ENCODE data around the gene HYAL1. TPM values are rescaled to one million over a fixed set of nuclear protein-coding genes. Genes with fewer than 3 reads are reported as not detected.
A peak's percentile ranks its signal among the peaks of the same experiment; 100 is the strongest.

The HYAL1 gene
- total RNA-seq, 2 experiments from 2014 or later = not detected

GRCh38 chr3:50341996-50342650 lies 38.7 kb upstream of the HYAL1 start:
- H3K27me3 Mint-ChIP-seq (ENCODE audit: low read depth) = no peaks in the 10 kb centered on the region
- intact Hi-C loops (cut with micrococcal nuclease) = no loop called here
- no peak overlapping the region for H3K4me3 Mint-ChIP-seq
- no peaks in the 10 kb centered on the region for H3K9me3 Mint-ChIP-seq
- no peak for DNase-seq
- peaks cover 19% of the 10 kb centered on the region for H3K36me3 Mint-ChIP-seq (ENCODE audit: low read depth)
- no peak overlapping the region for H3K27ac Mint-ChIP-seq
- peaks cover 39% of the 10 kb centered on the region for H3K4me1 Mint-ChIP-seq (ENCODE audit: low read depth)
- CTCF ChIA-PET = interaction anchor here (0.6 kb wide), 1 partner anchor 201 kb away, joined by 3 read pairs; no protein-coding TSS in a partner anchor

- Mint-ChIP-seq H3K36me3 (ENCODE audit: low read depth) (peaks cover 21% of the 10 kb centered on the region), H3K4me3 (peak overlapping the region; percentile 94), H3K27me3 (ENCODE audit: low read depth) (no peaks in the 10 kb centered on the region), H3K27ac (peak overlapping the region; percentile 73), H3K9me3 (no peaks in the 10 kb centered on the region), H3K4me1 (ENCODE audit: low read depth) (peaks cover 38% of the 10 kb centered on the region)
- intact Hi-C loops (cut with micrococcal nuclease) = no loop called here
- DNase-seq = no peak
- CTCF ChIA-PET = interaction anchor here (0.6 to 1.3 kb wide), 2 partner anchors 8 to 201 kb away, joined by 3 to 6 read pairs; partner anchors contain the start of genes CYB561D2 and NPRL2
These were observed 38.2 kb upstream of the HYAL1 start for GRCh38 chr3:50341537-50341936.

GRCh38 chr3:50340448-50341329 lies 37.3 kb upstream of the HYAL1 start, which contains the start of gene RASSF1:
Gene RASSF1, minus strand, starts transcription at chr3:50340836. Its CDS starts 31 bp downstream, at chr3:50340805.
- CTCF ChIA-PET = interaction anchor here (0.9 to 1.3 kb wide), 3 partner anchors 9 to 69 kb away, joined by 3 to 6 read pairs (median 3); partner anchors contain the start of genes CYB561D2, HYAL3, NAA80 and NPRL2
- peaks cover 40% of the 10 kb centered on the region for H3K4me1 Mint-ChIP-seq (ENCODE audit: low read depth)
- DNase-seq = peak; percentile 69
- no peaks in the 10 kb centered on the region for H3K27me3 Mint-ChIP-seq (ENCODE audit: low read depth)
- peaks cover 27% of the 10 kb centered on the region for H3K36me3 Mint-ChIP-seq (ENCODE audit: low read depth)
- intact Hi-C loops (cut with micrococcal nuclease) = no loop called here
- H3K4me3 Mint-ChIP-seq = peak within 1 kb of the TSS; percentile 94
- no peaks in the 10 kb centered on the region for H3K9me3 Mint-ChIP-seq
- H3K27ac Mint-ChIP-seq = peak within 1 kb of the TSS; percentile 86

DNA sequence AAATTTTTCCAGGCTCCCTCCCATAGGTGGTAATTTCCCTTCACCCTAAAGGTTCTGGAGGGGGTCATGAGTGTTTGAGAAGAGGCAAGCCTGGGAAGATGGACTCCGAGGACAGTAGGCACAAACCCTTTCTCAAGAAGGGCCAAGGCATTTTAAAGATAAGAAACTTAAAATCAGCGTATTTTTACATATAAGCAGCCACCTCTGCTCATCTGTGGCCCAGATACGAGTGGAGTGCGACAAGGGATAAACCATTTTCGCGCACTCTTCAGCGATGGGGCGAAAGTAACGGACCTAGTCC lies 36.7 kb upstream of the HYAL1 start:
- H3K4me1 Mint-ChIP-seq (ENCODE audit: low read depth) = peaks cover 42% of the 10 kb centered on the region
- H3K27me3 Mint-ChIP-seq (ENCODE audit: low read depth) = no peaks in the 10 kb centered on the region
- H3K27ac Mint-ChIP-seq = peak overlapping the region; percentile 86
- CTCF ChIA-PET = interaction anchor here (0.9 to 1.3 kb wide), 3 partner anchors 10 to 68 kb away, joined by 3 to 6 read pairs (median 3); partner anchors contain the start of genes CYB561D2, HYAL3, NAA80 and NPRL2
- H3K9me3 Mint-ChIP-seq = no peaks in the 10 kb centered on the region
- peak overlapping the region; percentile 94 for H3K4me3 Mint-ChIP-seq
- peaks cover 33% of the 10 kb centered on the region for H3K36me3 Mint-ChIP-seq (ENCODE audit: low read depth)
- intact Hi-C loops (cut with micrococcal nuclease) = no loop called here
- DNase-seq = no peak

DNA sequence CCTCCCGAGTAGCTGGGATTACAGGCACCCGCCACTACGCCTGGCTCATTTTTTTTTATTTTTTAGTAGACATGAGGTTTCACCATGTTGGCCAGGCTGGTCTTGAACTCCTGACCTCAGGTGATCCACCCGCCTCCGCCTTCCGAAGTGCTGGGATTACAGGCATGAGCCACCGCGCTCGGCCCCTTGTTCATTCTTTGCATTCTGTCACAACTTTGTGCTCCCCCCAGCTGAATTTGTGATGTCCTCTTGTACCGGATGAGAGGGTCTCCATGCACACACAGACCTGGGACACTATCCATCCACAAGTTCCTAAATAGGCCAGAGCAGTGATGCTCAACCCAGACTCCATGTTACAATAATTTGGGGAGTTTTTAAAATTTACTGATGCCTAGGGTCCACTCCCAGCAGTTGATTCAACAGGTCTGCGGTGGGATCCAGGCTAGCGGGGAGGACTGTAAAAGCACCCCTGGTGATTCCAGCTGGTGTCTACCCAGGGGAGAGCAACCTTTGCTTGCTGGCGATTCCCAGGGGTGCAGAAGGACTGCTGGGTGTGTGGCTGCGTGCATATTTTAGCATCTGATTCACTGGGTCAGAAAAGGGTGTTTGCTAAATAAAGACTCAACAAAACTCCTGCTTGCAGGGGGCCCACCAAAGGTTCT lies 36.2 kb upstream of the HYAL1 start:
- peak overlapping the region; percentile 94 for H3K4me3 Mint-ChIP-seq
- CTCF ChIA-PET = interaction anchor here (0.6 to 4.2 kb wide), 4 partner anchors 9 to 277 kb away, joined by 3 to 31 read pairs (median 8); partner anchors contain the start of genes CYB561D2, HYAL2 and NPRL2
- peak overlapping the region; percentile 86 for H3K27ac Mint-ChIP-seq
- DNase-seq = no peak
- H3K4me1 Mint-ChIP-seq (ENCODE audit: low read depth) = peaks cover 43% of the 10 kb centered on the region
- no peaks in the 10 kb centered on the region for H3K27me3 Mint-ChIP-seq (ENCODE audit: low read depth)
- H3K9me3 Mint-ChIP-seq = no peaks in the 10 kb centered on the region
- H3K36me3 Mint-ChIP-seq (ENCODE audit: low read depth) = peaks cover 36% of the 10 kb centered on the region
- intact Hi-C loops (cut with micrococcal nuclease) = loop anchor here (2.0 to 5.0 kb wide), 2 partner anchors 103 to 252 kb away; partner anchors contain the start of genes GNAI2 and RBM5

GRCh38 chr3:50338965-50339364 lies 35.6 kb upstream of the HYAL1 start:
- H3K9me3 Mint-ChIP-seq = no peaks in the 10 kb centered on the region
- intact Hi-C loops (cut with micrococcal nuclease) = loop anchor here (2.0 to 5.0 kb wide), 2 partner anchors 102 to 252 kb away; partner anchors contain the start of genes GNAI2 and RBM5
- CTCF ChIA-PET = interaction anchor here (0.6 to 4.2 kb wide), 5 partner anchors 8 to 277 kb away, joined by 3 to 31 read pairs (median 6); partner anchors contain the start of genes CYB561D2, HYAL2 and NPRL2

DNA sequence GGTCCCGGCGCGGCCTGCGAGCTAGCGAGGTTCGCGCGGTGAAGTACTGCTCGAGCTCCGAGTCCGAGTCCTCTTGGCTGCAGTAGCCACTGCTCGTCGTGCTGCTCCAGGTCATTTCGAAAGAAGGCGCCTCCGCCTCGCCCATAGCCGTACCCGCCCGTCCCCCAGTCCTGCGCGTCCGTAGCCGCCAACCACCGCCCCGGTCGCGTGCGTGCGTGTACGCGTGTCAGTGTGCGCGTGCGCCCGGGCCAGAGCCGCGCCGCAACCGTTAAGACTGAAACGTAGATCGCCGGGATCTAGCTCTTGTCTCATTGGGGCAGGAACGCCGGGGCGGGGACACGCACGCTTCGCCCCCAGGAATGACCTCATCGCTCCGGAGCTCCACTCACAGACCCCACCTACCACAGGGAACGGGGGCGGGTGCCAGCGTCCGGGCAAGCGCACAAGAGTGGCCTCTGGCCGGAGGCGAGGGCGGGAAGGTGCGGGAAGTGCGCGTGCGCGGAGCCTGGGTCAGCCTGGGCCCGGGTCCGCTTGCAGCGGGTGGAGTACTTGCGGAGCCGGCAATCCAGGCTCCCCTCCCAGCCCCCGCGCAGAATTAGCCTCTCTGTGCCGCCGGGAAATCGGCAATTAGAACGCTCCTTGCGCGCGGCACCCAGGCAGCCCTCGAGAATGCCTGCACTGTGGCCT lies 33.9 kb upstream of the HYAL1 start:
- DNase-seq = peak; percentile 99
- peaks cover 57% of the 10 kb centered on the region for H3K4me1 Mint-ChIP-seq (ENCODE audit: low read depth)
- H3K4me3 Mint-ChIP-seq = peak overlapping the region; percentile 94
- H3K36me3 Mint-ChIP-seq (ENCODE audit: low read depth) = peaks cover 44% of the 10 kb centered on the region
- H3K27me3 Mint-ChIP-seq (ENCODE audit: low read depth) = no peaks in the 10 kb centered on the region
- peak overlapping the region; percentile 94 for H3K27ac Mint-ChIP-seq
- H3K9me3 Mint-ChIP-seq = no peaks in the 10 kb centered on the region
- CTCF ChIA-PET = interaction anchor here (0.9 to 4.2 kb wide), 8 partner anchors 8 to 143 kb away, joined by 3 to 31 read pairs (median 6); partner anchors contain the start of genes CYB561D2, HYAL2, HYAL3 and NAA80
- intact Hi-C loops (cut with micrococcal nuclease) = loop anchor here (1.0 to 5.0 kb wide), 7 partner anchors 9 to 275 kb away; partner anchors contain the start of genes CYB561D2, HYAL3, IFRD2 and NAA80

More at GRCh38 chr3:50338965-50339364, 35.6 kb upstream of the HYAL1 start:
- DNase-seq = no peak
- H3K4me1 Mint-ChIP-seq (ENCODE audit: low read depth) = peaks cover 49% of the 10 kb centered on the region
- peaks cover 40% of the 10 kb centered on the region for H3K36me3 Mint-ChIP-seq (ENCODE audit: low read depth)
- no peaks in the 10 kb centered on the region for H3K27me3 Mint-ChIP-seq (ENCODE audit: low read depth)
- H3K4me3 Mint-ChIP-seq = peak overlapping the region; percentile 94
- H3K27ac Mint-ChIP-seq = peak overlapping the region; percentile 94

- Mint-ChIP-seq H3K4me1 (ENCODE audit: low read depth) (peaks cover 57% of the 10 kb centered on the region), H3K9me3 (no peaks in the 10 kb centered on the region), H3K36me3 (ENCODE audit: low read depth) (peaks cover 47% of the 10 kb centered on the region), H3K27me3 (ENCODE audit: low read depth) (no peaks in the 10 kb centered on the region), H3K4me3 (peak overlapping the region; percentile 94), H3K27ac (peak overlapping the region; percentile 95)
- intact Hi-C loops (cut with micrococcal nuclease) = loop anchor here (1.0 to 5.0 kb wide), 7 partner anchors 8 to 276 kb away; partner anchors contain the start of genes CYB561D2, HYAL3, IFRD2 and NAA80
- CTCF ChIA-PET = interaction anchor here (0.9 to 4.2 kb wide), 7 partner anchors 8 to 142 kb away, joined by 4 to 31 read pairs (median 6); partner anchors contain the start of genes CYB561D2, HYAL2, HYAL3 and NAA80
- peak; percentile 64 for DNase-seq
These were observed 33.2 kb upstream of the HYAL1 start for GRCh38 chr3:50336452-50337174.

GRCh38 chr3:50334339-50335075 lies 31.1 kb upstream of the HYAL1 start:
- Mint-ChIP-seq H3K27me3 (ENCODE audit: low read depth) (no peaks in the 10 kb centered on the region), H3K36me3 (ENCODE audit: low read depth) (peaks cover 50% of the 10 kb centered on the region), H3K27ac (peak overlapping the region; percentile 87), H3K9me3 (no peaks in the 10 kb centered on the region), H3K4me3 (peak overlapping the region; percentile 32), H3K4me1 (ENCODE audit: low read depth) (peaks cover 44% of the 10 kb centered on the region)
- intact Hi-C loops (cut with micrococcal nuclease) = loop anchor here (5.0 kb wide), 1 partner anchor 247 kb away; the partner anchor contains the start of gene RBM5
- CTCF ChIA-PET = interaction anchor here (0.6 to 2.8 kb wide), 2 partner anchors 11 to 76 kb away, joined by 3 to 16 read pairs; partner anchors contain the start of gene HYAL2
- DNase-seq = no peak
